H1 (cell line): Measurements from ENCODE around the gene TMEM169. TPM values are rescaled to one million over a fixed set of nuclear protein-coding genes. Genes with fewer than 3 reads are reported as not detected.

Experiments
- CHD7 ChIP-seq: fragments of 300-600 bp; sonication (generic); IDR thresholded peaks from 2 replicates; pipeline ENCODE4 v1.7.1; 2012; ENCODE audit warnings: low read length, moderate library complexity, mild to moderate bottlenecking, inconsistent platforms; ENCODE audit not compliant: insufficient replicate concordance
- PHF8 ChIP-seq: fragments of 200-600 bp; sonication (generic); conservative IDR thresholded peaks from 2 replicates; pipeline ENCODE4 v1.7.1; 2012; ENCODE audit warnings: low read depth, mild to moderate bottlenecking, inconsistent platforms, low read length, moderate library complexity
- RBBP5 ChIP-seq: IDR thresholded peaks from 2 replicates; pipeline ENCODE4 v1.7.1; 2012; ENCODE audit warnings: low read depth, mild to moderate bottlenecking, inconsistent platforms, low read length, moderate library complexity, borderline replicate concordance
- polyA plus RNA-seq, 7 experiments: library from polyadenylated mRNA; depleted of rRNA in 3 of 7; stranded (reverse) in 5 of 7; unstranded in 2 of 7; fragments of >200 nt in 5 of 7; fragments of 200-250 nt in 2 of 7; gene quantifications; 1 replicate in 5 of 7; 2 replicates in 1 of 7; 4 replicates in 1 of 7; pipeline versions ENCODE4 v1.2.1 to v1.2.3, GENCODE V29; 2011 to 2013; ENCODE audit warnings: missing spikeins in 2 of 7, mixed read lengths in 2 of 7
- total RNA-seq: library from RNA; stranded (reverse); fragmentation: NEBNext Ultra II Directional; extraction: Animal tissue kit (Norgen Biotek cat#: 25700); gene quantifications from 2 replicates; pipeline ENCODE4 v1.2.1, GENCODE V29; 2021

TMEM169 gene
- total and polyA plus RNA-seq, 2 of the 8 experiments (the other 6 are each of a cell fraction or from before 2014, with no cell fraction given) = 0.41 to 2.4 TPM

DNA sequence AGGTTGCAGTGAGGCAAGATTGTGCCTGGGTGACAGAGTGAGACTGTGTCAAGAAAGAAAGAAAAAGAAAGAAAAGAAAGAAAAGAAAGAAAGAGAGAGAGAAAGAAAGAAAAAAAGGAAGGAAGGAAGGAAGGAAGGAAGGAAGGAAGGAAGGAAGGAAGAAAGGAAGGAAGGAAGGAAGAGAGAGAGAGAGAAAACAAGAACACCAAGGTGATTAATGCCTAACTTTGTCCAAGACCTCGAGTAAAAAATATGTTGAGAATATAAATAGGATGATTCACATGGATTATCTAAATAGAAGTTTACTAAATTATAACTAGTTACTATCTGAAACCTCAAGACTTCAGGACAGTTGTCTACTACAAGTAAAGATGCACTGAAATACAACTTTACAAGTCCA, 7.3 kb upstream of the TMEM169 start (continued):
- TF ChIP-seq CHD7 = no peak
- no peak for TF ChIP-seq PHF8
- TF ChIP-seq RBBP5 = no peak
- TF ChIP-seq, all 59 proteins: peak for 0
